Liver (tissue), 9 donors: ENCODE results near the gene COA8. TPM values are rescaled to one million over a fixed set of nuclear protein-coding genes. Genes with fewer than 3 reads are reported as not detected.

ENCODE experiments used
- DNase-seq: peaks from one replicate; pipeline ENCODE4 v3.0.0-alpha.2; 2017; ENCODE audit warnings: low spot score
- H3K27ac ChIP-seq, 2 donors: one replicate each; pipeline ENCODE4 v1.7.0; 2013; ENCODE audit warnings: inconsistent platforms in 2 of 2, low read length in 2 of 2, control low read depth in 1 of 2, low read depth in 1 of 2, mild to moderate bottlenecking in 1 of 2
- H3K27me3 ChIP-seq, 4 donors: one replicate each; pipeline versions ENCODE4 v1.6.1 to v1.7.0; 2013; ENCODE audit warnings: low read length in 3 of 4, inconsistent platforms in 1 of 4, mild to moderate bottlenecking in 1 of 4, moderate library complexity in 1 of 4; ENCODE audit not compliant: control insufficient read depth in 4 of 4, insufficient read depth in 4 of 4
- H3K36me3 ChIP-seq, 4 donors: one replicate each; pipeline versions ENCODE4 v1.6.1 to v1.7.0; 2013; ENCODE audit warnings: low read length in 3 of 4, mild to moderate bottlenecking in 3 of 4, low read depth in 1 of 4, moderate library complexity in 1 of 4; ENCODE audit not compliant: control insufficient read depth in 4 of 4, insufficient read depth in 3 of 4
- H3K4me1 ChIP-seq, 4 donors: one replicate each; pipeline versions ENCODE4 v1.6.1 to v1.7.0; 2013; ENCODE audit warnings: low read length in 3 of 4, mild to moderate bottlenecking in 3 of 4, moderate library complexity in 1 of 4; ENCODE audit not compliant: control insufficient read depth in 4 of 4, insufficient read depth in 4 of 4
- H3K4me3 ChIP-seq, 3 donors: one replicate each; pipeline versions ENCODE4 v1.6.1 to v1.7.0; 2013; ENCODE audit warnings: low read length in 3 of 3, control low read depth in 1 of 3, low read depth in 1 of 3, mild to moderate bottlenecking in 1 of 3
- H3K9ac ChIP-seq, 2 donors: one replicate each; pipeline ENCODE4 v1.7.0; 2013; ENCODE audit warnings: low read length in 2 of 2, mild to moderate bottlenecking in 2 of 2, moderate library complexity in 2 of 2, control low read depth in 1 of 2, low read depth in 1 of 2
- H3K9me3 ChIP-seq, 4 donors: one replicate each; pipeline versions ENCODE4 v1.6.1 to v1.7.0; 2013; ENCODE audit warnings: low read length in 3 of 4; ENCODE audit not compliant: control insufficient read depth in 4 of 4
- ATF3 ChIP-seq: IDR thresholded peaks from 2 replicates; pipeline ENCODE4 v1.6.1; 2016; ENCODE audit warnings: antibody characterized with exemption
- CTCF ChIP-seq: fragments of 150-350 bp; IDR thresholded peaks from 2 replicates; pipeline ENCODE4 v1.5.1; 2017; ENCODE audit warnings: improper control_type of control experiment, low read depth, low read length; ENCODE audit not compliant: missing input control
- EGR1 ChIP-seq, 2 donors: IDR thresholded peaks; 2 replicates each; pipeline ENCODE4 v1.6.1; 2016 to 2018; ENCODE audit warnings: antibody characterized with exemption in 2 of 2, low read depth in 2 of 2
- FOXA1 ChIP-seq: IDR thresholded peaks from 2 replicates; pipeline ENCODE4 v1.6.1; 2016; ENCODE audit warnings: antibody characterized with exemption
- FOXA2 ChIP-seq: IDR thresholded peaks from 2 replicates; pipeline ENCODE4 v1.6.1; 2016; ENCODE audit warnings: antibody characterized with exemption
- GABPA ChIP-seq, 2 donors: IDR thresholded peaks in 1 of 2; conservative IDR thresholded peaks in 1 of 2; 2 replicates each; pipeline ENCODE4 v1.6.1; 2016; ENCODE audit warnings: antibody characterized with exemption in 2 of 2, mild to moderate bottlenecking in 1 of 2, moderate library complexity in 1 of 2
- HNF4A ChIP-seq, 2 donors: conservative IDR thresholded peaks; 2 replicates each; pipeline ENCODE4 v1.6.1; 2016; ENCODE audit warnings: antibody characterized with exemption in 2 of 2, mild to moderate bottlenecking in 2 of 2
- HNF4G ChIP-seq: IDR thresholded peaks from 2 replicates; pipeline ENCODE4 v1.6.1; 2016; ENCODE audit warnings: antibody characterized with exemption
- JUND ChIP-seq, 2 donors: IDR thresholded peaks; 2 replicates each; pipeline ENCODE4 v1.6.1; 2016; ENCODE audit warnings: antibody characterized with exemption in 2 of 2
- MAX ChIP-seq: IDR thresholded peaks from 2 replicates; pipeline ENCODE4 v1.6.1; 2016; ENCODE audit warnings: antibody characterized with exemption
- NR2F2 ChIP-seq: IDR thresholded peaks from 2 replicates; pipeline ENCODE4 v1.6.1; 2016; ENCODE audit warnings: antibody characterized with exemption
- RAD21 ChIP-seq, 2 donors: IDR thresholded peaks; 2 replicates each; pipeline ENCODE4 v1.6.1; 2016; ENCODE audit warnings: antibody characterized with exemption in 2 of 2, mild to moderate bottlenecking in 2 of 2
- REST ChIP-seq: IDR thresholded peaks from 2 replicates; pipeline ENCODE4 v1.6.1; 2016; ENCODE audit warnings: antibody characterized with exemption, mild to moderate bottlenecking
- RXRA ChIP-seq, 2 donors: IDR thresholded peaks; 2 replicates each; pipeline ENCODE4 v1.6.1; 2017 to 2018; ENCODE audit warnings: antibody characterized with exemption in 2 of 2, mild to moderate bottlenecking in 1 of 2
- SP1 ChIP-seq: IDR thresholded peaks from 2 replicates; pipeline ENCODE4 v1.6.1; 2018; ENCODE audit warnings: antibody characterized with exemption, mild to moderate bottlenecking
- TAF1 ChIP-seq: conservative IDR thresholded peaks from 2 replicates; pipeline ENCODE4 v1.6.1; 2016; ENCODE audit warnings: antibody characterized with exemption, mild to moderate bottlenecking
- YY1 ChIP-seq: IDR thresholded peaks from 2 replicates; pipeline ENCODE4 v1.6.1; 2016; ENCODE audit warnings: antibody characterized with exemption, mild to moderate bottlenecking
- ZBTB33 ChIP-seq: IDR thresholded peaks from 2 replicates; pipeline ENCODE4 v1.6.1; 2016; ENCODE audit warnings: antibody characterized with exemption
- WGBS: extraction: QIAGEN DNeasy Blood & Tissue Kit; methylation state at CpG from one replicate; pipeline ENCODE4 v1.1.7; 2013; 5-methylcytosine and 5-hydroxymethylcytosine counted together
- polyA plus RNA-seq, 2 donors: library from polyadenylated mRNA; stranded (reverse) in 1 of 2; unstranded in 1 of 2; fragments of 200-250 nt in 1 of 2; fragments of >200 nt in 1 of 2; fragmentation: Nextera tagmentation in 1 of 2; extraction: Ambion mirVana in 1 of 2; gene quantifications; one replicate each; pipeline versions ENCODE4 v1.2.1 to v1.2.3, GENCODE V29; 2013 to 2015
- total RNA-seq, 2 donors: library from RNA; depleted of rRNA; stranded (reverse); fragments of >200 nt; gene quantifications; one replicate each; pipeline ENCODE4 v1.2.3, GENCODE V29; 2014
- donor health status: healthy.
- donor health status: healthy.
- donor health status: healthy.
- donor health status: healthy.
- donor health status: healthy.

COA8 gene
- total and polyA plus RNA-seq, 4 donors: 8.3 to 35.5 (median 17.0) TPM

- no peak for TF ChIP-seq EGR1 (IDR thresholded peaks at IDR 0.05; ENCODE audit: low read depth in 2 of 2)
- TF ChIP-seq FOXA2: no peak
- TF ChIP-seq FOXA1: no peak
- no peak for TF ChIP-seq RAD21 (IDR thresholded peaks at IDR 0.05)
- TF ChIP-seq SP1: no peak
- TF ChIP-seq NR2F2: no peak
- TF ChIP-seq MAX: no peak
- TF ChIP-seq JUND (IDR thresholded peaks at IDR 0.05): no peak
Measured at GRCh38 chr14:103526914-103527248, 35.9 kb upstream of the COA8 start.

GRCh38 chr14:103527408-103528145 is 35.2 kb upstream of the COA8 start:
- H3K4me3 ChIP-seq: no peak overlapping the region
- H3K9me3 ChIP-seq: no peaks in the 10 kb centered on the region
- peaks cover 20 to 74% (median 42%) of the 10 kb centered on the region in 4 donors for H3K4me1 ChIP-seq
- TF ChIP-seq GABPA (IDR thresholded peaks at IDR 0.05 in 1 of 2, conservative IDR thresholded peaks at IDR 0.05 in 1 of 2) (no peak), TAF1 (no peak), RXRA (IDR thresholded peaks at IDR 0.05) (no peak), FOXA1 (no peak), YY1 (no peak), RAD21 (IDR thresholded peaks at IDR 0.05) (no peak), NR2F2 (no peak), EGR1 (IDR thresholded peaks at IDR 0.05; ENCODE audit: low read depth in 2 of 2) (no peak), MAX (no peak), JUND (IDR thresholded peaks at IDR 0.05) (no peak), REST (no peak), ZBTB33 (no peak), SP1 (no peak), FOXA2 (no peak), ATF3 (no peak), HNF4A (conservative IDR thresholded peaks at IDR 0.05) (no peak), HNF4G (no peak), CTCF (no peak)
- no peaks in the 10 kb centered on the region for H3K27me3 ChIP-seq
- 87% methylated on average over 14 of the region's 14 CpGs for WGBS
- peak overlapping the region in 1 of 2 donors; percentile 84 for H3K27ac ChIP-seq
- H3K36me3 ChIP-seq: peaks cover 0 to 2% (median under 1%) of the 10 kb centered on the region in 4 donors
- DNase-seq: no peak
- no peak overlapping the region for H3K9ac ChIP-seq

More at GRCh38 chr14:103526914-103527248, 35.9 kb upstream of the COA8 start:
- Histone ChIP-seq H3K9me3 (no peaks in the 10 kb centered on the region), H3K36me3 (no peaks in the 10 kb centered on the region), H3K4me1 (peaks cover 26 to 81% (median 46%) of the 10 kb centered on the region in 4 donors), H3K4me3 (no peak overlapping the region), H3K27ac (no peak overlapping the region), H3K9ac (no peak overlapping the region), H3K27me3 (no peaks in the 10 kb centered on the region)
- DNase-seq: no peak
- 93% methylated on average over 1 of the region's 1 CpG for WGBS
